ENCODE results near the gene ANKRD65.

The ANKRD65 gene

GRCh38 chr1:1441002-1441888 is 20.2 kb upstream of the ANKRD65 start:
- DNase-seq, result peak; percentile 71 to 87 (median 73)

- DNase-seq, result no peak
Observed at GRCh38 chr1:1440262-1441001, 19.4 kb upstream of the ANKRD65 start.

GRCh38 chr1:1439546-1440261 is 18.6 kb upstream of the ANKRD65 start:
- peak in 1 of 3 donors; percentile 10 for DNase-seq

- DNase-seq, result peak in 1 of 3 donors; percentile 13
Observed at GRCh38 chr1:1438531-1439381, 17.7 kb upstream of the ANKRD65 start.

GRCh38 chr1:1437904-1438376 is 16.9 kb upstream of the ANKRD65 start:
- peak; percentile 63 to 68 (median 67) for DNase-seq

- DNase-seq, result peak in 1 of 3 donors; percentile 18
Observed at GRCh38 chr1:1437033-1437903, 16.2 kb upstream of the ANKRD65 start.

- DNase-seq, result no peak
Observed at GRCh38 chr1:1436630-1437032, 15.6 kb upstream of the ANKRD65 start.

GRCh38 chr1:1435911-1436629 is 15.0 kb upstream of the ANKRD65 start:
- DNase-seq, result peak in 1 of 3 donors; percentile 13

GRCh38 chr1:1435106-1435903 is 14.2 kb upstream of the ANKRD65 start, which contains the start of gene VWA1:
TSS of gene VWA1 (plus strand) at chr1:1435690. CDS start at chr1:1435749, 59 bp downstream.
- peak; percentile 63 to 91 (median 74) for DNase-seq

- peak in 1 of 3 donors; percentile 13 for DNase-seq
Observed at GRCh38 chr1:1434824-1435105, 13.7 kb upstream of the ANKRD65 start.

GRCh38 chr1:1434131-1434823 is 13.2 kb upstream of the ANKRD65 start:
- DNase-seq, result peak in 1 of 3 donors; percentile 15

- peak; percentile 65 to 78 (median 77) for DNase-seq
Observed at GRCh38 chr1:1433804-1434130, 12.7 kb upstream of the ANKRD65 start.

- DNase-seq, result peak in 1 of 3 donors; percentile 16
Observed at GRCh38 chr1:1432951-1433803, 12.1 kb upstream of the ANKRD65 start.

- peak in 1 of 3 donors; percentile 11 for DNase-seq
Observed at GRCh38 chr1:1432274-1432950, 11.3 kb upstream of the ANKRD65 start.

- DNase-seq, result peak in 1 of 3 donors; percentile 18
Observed at GRCh38 chr1:1431845-1432273, 10.8 kb upstream of the ANKRD65 start.

- peak in 1 of 3 donors; percentile 17 for DNase-seq
Observed at GRCh38 chr1:1430992-1431844, 10.1 kb upstream of the ANKRD65 start.

Data from suppressor macrophage treated with lipopolysaccharide for 1 hour (primary cell).